Lower lobe of right lung (tissue), 2 donors: ENCODE results near the gene SLC35B1. TPM values are rescaled to one million over a fixed set of nuclear protein-coding genes. Genes with fewer than 3 reads are reported as not detected.

ENCODE experiments used
- ATAC-seq, 2 donors: fragments of 200-7000 bp; cut with Tn5 transposase; one replicate each; pipeline ENCODE4 v1.9.1; 2020 to 2022; ENCODE audit warnings: mild to moderate bottlenecking in 2 of 2, moderate library complexity in 2 of 2
- DNase-seq: peaks from one replicate; pipeline ENCODE4 v3.0.0-alpha.2; 2020
- H3K27ac ChIP-seq: fragments of 200-600 bp; one replicate; pipeline ENCODE4 v1.8.0; 2022
- H3K27me3 ChIP-seq: fragments of 200-600 bp; one replicate; pipeline ENCODE4 v1.8.0; 2022; ENCODE audit warnings: low read depth
- H3K36me3 ChIP-seq: fragments of 200-600 bp; one replicate; pipeline ENCODE4 v1.8.0; 2022; ENCODE audit warnings: mild to moderate bottlenecking
- H3K4me1 ChIP-seq: fragments of 200-600 bp; one replicate; pipeline ENCODE4 v1.8.0; 2022
- H3K4me3 ChIP-seq: fragments of 200-600 bp; one replicate; pipeline ENCODE4 v1.8.0; 2022; ENCODE audit warnings: mild to moderate bottlenecking
- H3K9me3 ChIP-seq: fragments of 200-600 bp; one replicate; pipeline ENCODE4 v1.8.0; 2022
- CTCF ChIP-seq: fragments of 200-600 bp; IDR thresholded peaks from one replicate; pipeline ENCODE4 v1.8.0; 2022; ENCODE audit warnings: antibody characterized with exemption, mild to moderate bottlenecking
- intact Hi-C: fragments of 100-400 bp; cut with DNase I; formaldehyde crosslinking; loops from one replicate; pipeline ENCODE4 v1.11.0; 2022
- long read RNA-seq: library from polyadenylated mRNA; unstranded; transcript quantifications from one replicate; pipeline ENCODE4 v2.0.0, GENCODE V29; 2021
- total RNA-seq: library from RNA; stranded (reverse); fragmentation: NEBNext Ultra II Directional; extraction: Animal tissue kit (Norgen Biotek cat#: 25700); gene quantifications from one replicate; pipeline ENCODE4 v1.2.1, GENCODE V29; 2021
- donor health status: DM: no; HTN: yes; CAD: no; lungs with severe emphysema.

The SLC35B1 gene, protein sequence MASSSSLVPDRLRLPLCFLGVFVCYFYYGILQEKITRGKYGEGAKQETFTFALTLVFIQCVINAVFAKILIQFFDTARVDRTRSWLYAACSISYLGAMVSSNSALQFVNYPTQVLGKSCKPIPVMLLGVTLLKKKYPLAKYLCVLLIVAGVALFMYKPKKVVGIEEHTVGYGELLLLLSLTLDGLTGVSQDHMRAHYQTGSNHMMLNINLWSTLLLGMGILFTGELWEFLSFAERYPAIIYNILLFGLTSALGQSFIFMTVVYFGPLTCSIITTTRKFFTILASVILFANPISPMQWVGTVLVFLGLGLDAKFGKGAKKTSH
- 38.9 TPM for total RNA-seq
- long read RNA-seq, transcript SLC35B1-220 (9 exons, 1,611 nt) = major isoform, 14 of 30 reads
- long read RNA-seq, transcript SLC35B1-209 (9 exons, 1,320 nt) = minor isoform, 9 of 30 reads
- long read RNA-seq, partial matches to known transcripts = 1 of 30 reads
- long read RNA-seq, other reads (novel, unspliced or antisense) = 6 of 30 reads

DNA sequence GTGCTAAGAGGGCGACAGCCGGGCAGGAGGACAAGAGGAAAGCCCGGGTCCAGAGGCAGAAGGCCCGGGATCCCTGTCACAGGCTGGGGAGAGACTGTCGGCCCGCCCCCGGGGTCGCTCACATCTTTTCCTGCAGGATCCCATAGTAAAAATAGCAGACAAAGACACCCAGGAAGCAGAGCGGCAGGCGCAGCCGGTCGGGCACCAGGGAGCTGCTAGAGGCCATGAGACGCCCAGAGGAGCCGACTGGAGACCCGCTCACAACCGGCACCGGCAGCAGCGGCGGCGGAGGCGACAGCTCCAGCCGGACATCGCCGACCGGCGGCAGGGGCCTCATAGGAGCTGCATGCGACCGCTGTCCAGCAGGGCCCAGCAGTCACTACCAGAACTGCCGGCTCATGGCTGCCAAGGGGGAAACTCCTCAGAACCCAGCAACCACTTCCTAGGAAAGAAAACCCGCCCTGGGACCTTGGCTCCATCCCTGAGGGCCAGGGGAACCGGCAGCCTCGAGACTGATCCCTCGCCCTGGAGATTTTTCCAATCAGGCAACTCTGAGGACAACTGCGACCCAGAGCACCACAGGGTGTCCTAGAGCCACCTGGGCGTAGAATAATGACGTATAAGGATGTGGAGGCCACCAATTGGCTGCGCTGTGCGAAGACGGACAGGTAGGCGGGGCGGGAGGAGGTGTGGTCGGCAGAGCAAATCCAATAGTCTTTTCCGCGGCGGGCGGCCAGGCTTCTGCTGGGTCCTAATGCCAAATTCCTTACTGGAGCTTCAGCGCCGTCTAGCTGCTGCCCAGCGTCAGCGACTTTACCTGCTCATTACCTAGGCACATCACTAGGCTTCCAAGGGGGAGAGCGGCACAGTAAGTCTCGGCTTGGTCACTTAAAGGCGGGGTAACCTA, at the start of gene SLC35B1:
Gene SLC35B1 (minus strand): TSS at position 357 of the 907 bp plus-strand sequence. CDS start 131 bp downstream, at position 226.
- intact Hi-C loops = no loop called here
- TF ChIP-seq CTCF = peak; percentile 71
- H3K36me3 ChIP-seq = peaks cover 57% of the 10 kb centered on the region

GRCh38 chr17:49757151-49757777, 49.5 kb upstream of the SLC35B1 start:
- Histone ChIP-seq H3K27ac (no peak overlapping the region), H3K4me1 (peaks cover 35% of the 10 kb centered on the region), H3K9me3 (no peaks in the 10 kb centered on the region), H3K36me3 (no peaks in the 10 kb centered on the region), H3K27me3 (no peaks in the 10 kb centered on the region), H3K4me3 (no peak overlapping the region)
- intact Hi-C loops = no loop called here
- TF ChIP-seq CTCF = no peak
- no peak for ATAC-seq
- DNase-seq = no peak

More for the DNA sequence above, at the start of gene SLC35B1:
- DNase-seq = peak; percentile 100
- Histone ChIP-seq H3K4me3 (peak within 1 kb of the TSS; percentile 91), H3K27me3 (no peaks in the 10 kb centered on the region), H3K27ac (peak within 1 kb of the TSS; percentile 93), H3K4me1 (peaks cover 22% of the 10 kb centered on the region), H3K9me3 (no peaks in the 10 kb centered on the region)
- ATAC-seq = peak; percentile 99 to 100

- no peak overlapping the region for H3K4me3 ChIP-seq
- H3K27me3 ChIP-seq = no peaks in the 10 kb centered on the region
- TF ChIP-seq CTCF = no peak
- intact Hi-C loops = no loop called here
- no peak for DNase-seq
- H3K9me3 ChIP-seq = no peaks in the 10 kb centered on the region
- H3K4me1 ChIP-seq = peaks cover 32% of the 10 kb centered on the region
- ATAC-seq = no peak
- peak overlapping the region; percentile 3 for H3K27ac ChIP-seq
- no peaks in the 10 kb centered on the region for H3K36me3 ChIP-seq
Observed at GRCh38 chr17:49756323-49757150, 48.8 kb upstream of the SLC35B1 start.

DNA sequence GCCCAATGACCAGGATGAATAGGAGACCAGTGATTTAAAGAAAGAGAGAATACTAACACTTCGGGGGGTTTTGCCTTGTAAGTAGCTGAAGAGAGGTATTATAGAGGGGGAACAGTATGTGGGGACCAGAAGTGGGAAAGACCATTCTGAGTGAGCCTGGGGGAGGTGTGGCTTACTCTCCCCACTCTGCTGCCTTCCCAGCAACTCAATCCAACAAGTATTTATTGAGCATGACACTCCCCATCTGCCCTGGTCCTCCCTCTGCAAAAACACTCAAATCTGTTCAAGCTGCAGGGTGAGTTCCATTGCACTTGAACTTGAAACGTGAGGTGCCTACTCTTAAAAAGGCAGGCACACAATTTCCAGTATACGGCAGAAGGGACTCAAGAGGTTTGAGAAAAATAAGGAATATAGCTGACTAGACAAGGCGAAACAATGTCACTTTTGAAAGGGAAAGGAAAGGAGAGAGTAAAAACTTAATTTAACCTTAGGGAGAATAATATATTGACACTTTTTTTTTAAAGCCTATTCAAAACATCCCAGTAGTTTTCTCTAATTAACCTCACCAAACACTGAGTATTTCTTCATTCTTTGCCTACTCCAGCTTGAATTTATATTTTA, 48.0 kb upstream of the SLC35B1 start:
- no peaks in the 10 kb centered on the region for H3K27me3 ChIP-seq
- H3K27ac ChIP-seq = peak overlapping the region; percentile 3
- no peak for DNase-seq
- peak; percentile 87 to 88 for ATAC-seq
- no peaks in the 10 kb centered on the region for H3K9me3 ChIP-seq
- H3K4me1 ChIP-seq = peaks cover 27% of the 10 kb centered on the region
- no peaks in the 10 kb centered on the region for H3K36me3 ChIP-seq
- intact Hi-C loops = no loop called here
- no peak overlapping the region for H3K4me3 ChIP-seq
- TF ChIP-seq CTCF = no peak
